ENCODE results near the gene RNASE3.
"Not testable (repeated sequence)": the region's sequence is repeated elsewhere in the genome, so short reads cannot be mapped to it uniquely, and the experiment has no call there.

The RNASE3 gene

DNA sequence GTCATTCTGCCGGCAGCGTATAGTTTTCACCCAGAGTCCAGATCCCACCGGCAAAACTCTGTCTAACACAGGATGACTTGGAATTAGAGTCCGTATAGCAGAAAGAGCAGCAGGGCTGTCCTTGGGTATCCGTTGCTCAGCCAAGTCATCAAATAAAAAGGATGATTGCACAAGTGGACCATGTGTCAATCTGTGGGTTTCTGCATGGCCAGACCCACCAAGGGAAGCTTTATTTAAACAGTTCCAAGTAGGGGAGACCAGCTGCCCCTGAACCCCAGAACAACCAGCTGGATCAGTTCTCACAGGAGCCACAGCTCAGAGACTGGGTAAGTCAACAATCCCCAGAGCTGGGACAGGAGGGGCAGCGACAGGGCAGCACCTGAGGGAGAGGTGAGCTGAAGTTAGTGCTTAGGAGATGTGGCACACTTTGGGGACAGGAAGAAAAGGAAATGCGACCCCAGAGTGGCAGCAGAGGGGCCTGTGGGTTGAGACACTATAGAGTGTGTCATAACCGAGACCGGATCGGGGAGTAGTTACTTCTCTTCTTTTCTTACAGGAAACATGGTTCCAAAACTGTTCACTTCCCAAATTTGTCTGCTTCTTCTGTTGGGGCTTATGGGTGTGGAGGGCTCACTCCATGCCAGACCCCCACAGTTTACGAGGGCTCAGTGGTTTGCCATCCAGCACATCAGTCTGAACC is at the start of gene RNASE3:
Gene RNASE3, plus strand, starts transcription at position 260 of the 700 bp plus-strand sequence. Its CDS starts 302 bp downstream, at position 562.
- not testable (repeated sequence) for H3K4me3 ChIP-seq (replicated peaks; ENCODE audit: low read depth, low read length); DNase-seq (ENCODE audit: low read depth)

DNA sequence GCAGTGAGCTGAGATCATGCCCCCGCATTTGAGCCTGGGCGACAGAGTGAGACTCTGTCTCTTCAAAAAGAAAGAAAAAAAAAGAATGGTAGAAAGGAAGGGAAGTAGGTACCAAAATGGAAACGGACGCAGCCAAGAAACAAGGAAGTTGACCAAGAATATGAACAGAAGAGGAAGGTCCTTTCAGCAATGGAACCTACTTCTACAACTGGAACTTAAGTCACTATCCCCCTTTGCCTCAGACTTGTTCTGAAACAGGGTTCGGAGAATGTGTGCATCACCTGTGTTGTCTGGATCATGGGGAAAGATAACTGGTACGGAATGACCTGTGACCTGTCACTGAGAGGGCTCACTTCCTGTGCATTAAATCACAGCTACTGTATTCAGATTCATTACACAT is 44.6 kb upstream of the RNASE3 start:
- DNase-seq (ENCODE audit: low read depth): no peak
- TF ChIP-seq, protein P1, sequence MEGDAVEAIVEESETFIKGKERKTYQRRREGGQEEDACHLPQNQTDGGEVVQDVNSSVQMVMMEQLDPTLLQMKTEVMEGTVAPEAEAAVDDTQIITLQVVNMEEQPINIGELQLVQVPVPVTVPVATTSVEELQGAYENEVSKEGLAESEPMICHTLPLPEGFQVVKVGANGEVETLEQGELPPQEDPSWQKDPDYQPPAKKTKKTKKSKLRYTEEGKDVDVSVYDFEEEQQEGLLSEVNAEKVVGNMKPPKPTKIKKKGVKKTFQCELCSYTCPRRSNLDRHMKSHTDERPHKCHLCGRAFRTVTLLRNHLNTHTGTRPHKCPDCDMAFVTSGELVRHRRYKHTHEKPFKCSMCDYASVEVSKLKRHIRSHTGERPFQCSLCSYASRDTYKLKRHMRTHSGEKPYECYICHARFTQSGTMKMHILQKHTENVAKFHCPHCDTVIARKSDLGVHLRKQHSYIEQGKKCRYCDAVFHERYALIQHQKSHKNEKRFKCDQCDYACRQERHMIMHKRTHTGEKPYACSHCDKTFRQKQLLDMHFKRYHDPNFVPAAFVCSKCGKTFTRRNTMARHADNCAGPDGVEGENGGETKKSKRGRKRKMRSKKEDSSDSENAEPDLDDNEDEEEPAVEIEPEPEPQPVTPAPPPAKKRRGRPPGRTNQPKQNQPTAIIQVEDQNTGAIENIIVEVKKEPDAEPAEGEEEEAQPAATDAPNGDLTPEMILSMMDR (IDR thresholded peaks at IDR 0.05; ENCODE audit: low read length, missing control alignments): no peak
- H3K4me3 ChIP-seq (replicated peaks; ENCODE audit: low read depth, low read length): no peak overlapping the region

DNA sequence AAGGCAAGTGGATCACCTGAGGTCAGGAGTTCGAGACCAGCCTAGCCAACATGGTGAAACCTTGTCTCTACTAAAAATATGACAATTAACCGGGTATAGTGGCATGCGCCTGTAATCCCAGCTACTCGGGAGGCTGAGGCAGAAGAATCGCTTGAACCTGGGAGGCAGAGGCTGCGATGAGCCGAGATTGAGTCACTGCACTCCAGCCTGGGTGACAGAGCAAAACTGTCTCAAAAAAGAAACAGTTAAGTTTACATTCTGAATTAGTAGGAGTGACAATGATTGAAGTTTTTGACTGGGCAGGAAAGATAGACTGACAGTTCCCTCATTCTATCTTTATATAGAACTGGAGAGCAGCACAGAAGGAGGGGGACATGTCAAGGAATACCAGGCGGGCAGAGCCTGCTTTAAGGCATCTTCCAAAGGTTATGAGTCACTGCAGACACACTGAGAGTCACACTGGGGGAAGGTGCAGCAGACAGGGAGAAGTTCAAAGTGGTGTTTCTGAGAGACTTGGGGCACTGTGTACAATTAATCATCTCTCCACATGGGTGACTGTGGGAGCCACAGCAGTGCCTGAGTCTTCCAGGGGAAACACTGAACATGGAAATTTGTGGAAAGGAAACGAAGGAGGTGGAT is 42.8 kb upstream of the RNASE3 start:
- TF ChIP-seq, protein P1 (IDR thresholded peaks at IDR 0.05; ENCODE audit: low read length, missing control alignments): no peak
- no peak overlapping the region for H3K4me3 ChIP-seq (replicated peaks; ENCODE audit: low read depth, low read length)
- no peak for DNase-seq (ENCODE audit: low read depth)

DNA sequence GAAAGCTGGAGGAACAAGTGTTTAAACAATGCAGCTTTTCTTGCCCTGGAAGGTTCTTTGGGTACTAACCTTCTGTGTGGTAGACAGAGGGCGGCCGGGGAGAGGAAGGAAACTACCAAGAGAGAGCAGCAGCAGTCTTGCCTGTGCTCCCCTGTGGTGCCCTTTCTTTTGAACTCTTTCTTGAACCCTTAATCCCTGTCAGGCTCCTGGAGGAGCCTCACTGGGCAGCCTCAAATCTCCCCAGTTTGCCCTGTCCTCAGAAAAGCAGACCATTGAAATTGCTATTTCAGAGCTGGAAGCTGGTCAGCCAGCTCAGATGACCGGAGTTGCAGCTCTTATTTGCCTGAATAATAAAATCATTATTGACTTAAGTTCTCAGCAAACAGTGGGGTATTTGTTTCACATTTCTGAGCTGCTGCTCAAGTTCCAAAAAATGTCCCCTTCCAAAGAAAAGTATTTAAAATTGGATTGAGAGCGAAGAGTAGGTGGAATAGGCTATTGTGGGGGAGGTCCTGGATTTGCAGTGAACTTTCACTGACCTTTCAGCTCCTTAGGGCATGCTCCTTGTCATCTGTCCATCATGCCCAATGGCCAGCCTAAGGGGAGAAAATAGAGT is 42.1 kb upstream of the RNASE3 start:
- no peak overlapping the region for H3K4me3 ChIP-seq (replicated peaks; ENCODE audit: low read depth, low read length)
- DNase-seq (ENCODE audit: low read depth): no peak
- TF ChIP-seq, protein P1 (IDR thresholded peaks at IDR 0.05; ENCODE audit: low read length, missing control alignments): no peak

DNA sequence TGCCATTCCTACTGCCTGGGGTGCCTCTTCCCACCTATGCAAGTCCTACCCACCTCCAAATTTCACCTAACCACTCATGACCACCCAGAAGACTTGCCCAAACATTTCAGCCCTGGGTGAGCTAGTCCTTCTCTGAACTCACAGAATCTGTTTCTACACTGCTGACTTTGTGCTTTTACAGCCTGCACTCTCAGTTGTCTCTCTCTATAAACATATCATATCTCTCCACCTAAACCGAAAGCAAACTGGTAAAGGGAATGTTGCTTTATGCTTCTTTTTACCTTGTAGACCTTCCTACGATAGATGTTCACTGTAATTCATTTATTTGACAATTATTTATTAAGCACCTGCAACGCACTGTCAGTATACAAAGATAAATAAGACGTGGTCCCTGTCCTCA is 38.1 kb upstream of the RNASE3 start:
- DNase-seq (ENCODE audit: low read depth): no peak
- TF ChIP-seq, protein P1 (IDR thresholded peaks at IDR 0.05; ENCODE audit: low read length, missing control alignments): no peak

DNA sequence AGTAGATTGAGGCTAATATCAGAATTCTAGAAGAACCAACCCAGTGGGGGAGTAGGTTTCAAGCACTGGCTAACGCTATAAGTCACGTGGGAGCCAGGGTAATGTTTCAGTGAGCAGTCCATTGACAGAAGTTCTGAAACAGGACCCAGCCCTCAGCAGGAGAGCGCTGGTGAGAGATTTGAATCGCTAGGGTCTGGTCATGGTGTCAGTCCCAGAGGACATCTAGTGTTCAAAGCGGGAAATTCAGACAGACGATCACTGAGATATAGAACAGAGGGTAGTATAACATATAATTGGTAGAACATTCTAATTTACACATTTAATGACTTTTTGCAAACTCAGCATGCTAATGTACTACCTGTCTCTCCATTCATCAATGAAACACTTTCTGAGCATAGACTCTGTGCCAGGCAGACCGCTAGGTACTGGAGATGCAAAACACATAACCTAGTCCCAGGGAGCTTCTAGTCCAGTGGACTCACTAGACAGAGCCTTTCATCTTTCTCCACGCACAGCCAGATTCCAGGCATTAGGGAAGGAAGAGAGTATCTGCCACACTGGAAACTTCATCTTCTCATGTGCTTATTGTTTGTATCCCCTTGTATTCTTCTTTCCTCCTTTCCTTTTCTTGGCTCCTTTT is 35.4 kb upstream of the RNASE3 start:
- peak; percentile 81 for DNase-seq (ENCODE audit: low read depth)
- TF ChIP-seq, protein P1 (IDR thresholded peaks at IDR 0.05; ENCODE audit: low read length, missing control alignments): peak; percentile 75
- no peak overlapping the region for H3K4me3 ChIP-seq (replicated peaks; ENCODE audit: low read depth, low read length)

More for the DNA sequence above, 38.1 kb upstream of the RNASE3 start:
- H3K4me3 ChIP-seq (replicated peaks; ENCODE audit: low read depth, low read length): no peak overlapping the region

DNA sequence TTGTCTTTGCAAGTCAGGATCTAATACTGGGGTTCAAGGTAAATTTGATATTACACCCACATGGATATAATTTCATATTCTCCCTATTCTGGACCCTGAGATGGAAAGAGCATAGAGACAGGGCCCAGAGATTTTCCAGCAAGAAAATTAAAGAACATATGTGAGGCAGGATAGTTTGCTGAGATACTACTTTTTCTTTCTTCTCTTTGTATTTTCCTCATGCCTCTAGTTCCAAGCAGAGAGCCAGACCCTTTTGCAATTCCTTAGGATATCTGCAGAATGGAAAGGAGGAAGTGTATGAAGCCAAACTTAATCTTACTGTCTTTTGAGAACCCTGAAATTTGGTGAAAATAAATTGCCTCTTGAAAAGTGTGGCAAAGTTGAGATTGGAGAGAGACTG is 34.0 kb upstream of the RNASE3 start:
- no peak overlapping the region for H3K4me3 ChIP-seq (replicated peaks; ENCODE audit: low read depth, low read length)
- DNase-seq (ENCODE audit: low read depth): no peak
- TF ChIP-seq, protein P1 (IDR thresholded peaks at IDR 0.05; ENCODE audit: low read length, missing control alignments): no peak

All from fibroblast of pulmonary artery (primary cell).